ENCODE measurements around the gene ZFP1.

ZFP1 gene

DNA sequence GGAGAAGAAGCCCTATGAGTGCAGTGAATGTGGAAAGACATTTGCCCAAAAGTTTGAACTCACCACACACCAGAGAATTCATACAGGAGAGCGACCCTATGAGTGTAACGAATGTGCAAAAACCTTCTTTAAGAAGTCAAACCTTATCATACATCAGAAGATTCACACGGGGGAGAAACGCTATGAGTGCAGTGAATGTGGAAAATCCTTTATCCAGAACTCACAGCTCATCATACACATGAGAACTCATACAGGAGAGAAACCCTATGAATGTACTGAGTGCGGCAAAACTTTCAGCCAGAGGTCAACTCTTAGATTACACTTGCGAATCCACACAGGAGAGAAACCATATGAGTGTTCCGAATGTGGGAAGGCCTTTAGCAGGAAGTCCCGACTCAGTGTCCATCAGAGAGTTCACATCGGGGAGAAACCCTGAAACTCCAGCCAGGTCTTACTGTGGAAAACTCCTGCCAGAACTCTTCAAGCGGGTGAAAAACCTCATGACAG, 21.6 kb downstream of the ZFP1 start:
- Mint-ChIP-seq H3K4me1 (ENCODE audit: low read depth) (no peaks in the 10 kb centered on the region), H3K36me3 (ENCODE audit: low read depth) (peaks cover 81% of the 10 kb centered on the region), H3K4me3 (no peak overlapping the region), H3K27me3 (ENCODE audit: low read depth) (no peaks in the 10 kb centered on the region), H3K9me3 (peaks cover 84% of the 10 kb centered on the region), H3K27ac (no peak overlapping the region)

DNA sequence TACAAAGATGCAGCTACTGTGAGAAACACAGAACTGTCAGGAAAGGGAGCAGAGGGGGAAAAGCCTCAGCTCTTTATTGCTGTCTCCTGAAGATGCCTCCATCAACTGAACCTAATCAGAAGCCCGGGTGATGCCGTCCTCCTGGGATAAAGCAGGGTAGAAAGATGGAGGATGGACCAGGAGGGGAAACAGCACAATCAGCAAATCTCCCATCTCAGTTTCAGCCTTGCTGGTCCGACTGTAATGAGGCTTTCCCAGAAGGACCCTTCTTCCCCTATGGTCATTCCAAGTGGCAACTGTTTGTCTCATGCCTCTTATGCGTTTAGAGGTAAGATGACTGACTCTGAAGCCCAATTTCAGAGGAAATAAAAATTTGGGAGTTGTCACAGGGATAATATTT, 24.3 kb downstream of the ZFP1 start:
- H3K36me3 Mint-ChIP-seq (ENCODE audit: low read depth): peaks cover 56% of the 10 kb centered on the region
- H3K27me3 Mint-ChIP-seq (ENCODE audit: low read depth): no peaks in the 10 kb centered on the region
- no peaks in the 10 kb centered on the region for H3K4me1 Mint-ChIP-seq (ENCODE audit: low read depth)
- H3K27ac Mint-ChIP-seq: no peak overlapping the region
- no peak overlapping the region for H3K4me3 Mint-ChIP-seq
- H3K9me3 Mint-ChIP-seq: peaks cover 84% of the 10 kb centered on the region

GRCh38 chr16:75175074-75175473, 26.8 kb downstream of the ZFP1 start:
- H3K27me3 Mint-ChIP-seq (ENCODE audit: low read depth): peaks cover 4% of the 10 kb centered on the region
- H3K9me3 Mint-ChIP-seq: peaks cover 70% of the 10 kb centered on the region
- no peak overlapping the region for H3K27ac Mint-ChIP-seq
- H3K36me3 Mint-ChIP-seq (ENCODE audit: low read depth): peaks cover 33% of the 10 kb centered on the region
- H3K4me1 Mint-ChIP-seq (ENCODE audit: low read depth): no peaks in the 10 kb centered on the region
- H3K4me3 Mint-ChIP-seq: no peak overlapping the region

GRCh38 chr16:75176926-75177325, 28.6 kb downstream of the ZFP1 start:
- Mint-ChIP-seq H3K4me3 (no peak overlapping the region), H3K9me3 (peaks cover 55% of the 10 kb centered on the region), H3K27ac (no peak overlapping the region), H3K4me1 (ENCODE audit: low read depth) (no peaks in the 10 kb centered on the region), H3K27me3 (ENCODE audit: low read depth) (peaks cover 7% of the 10 kb centered on the region), H3K36me3 (ENCODE audit: low read depth) (peaks cover 18% of the 10 kb centered on the region)

DNA sequence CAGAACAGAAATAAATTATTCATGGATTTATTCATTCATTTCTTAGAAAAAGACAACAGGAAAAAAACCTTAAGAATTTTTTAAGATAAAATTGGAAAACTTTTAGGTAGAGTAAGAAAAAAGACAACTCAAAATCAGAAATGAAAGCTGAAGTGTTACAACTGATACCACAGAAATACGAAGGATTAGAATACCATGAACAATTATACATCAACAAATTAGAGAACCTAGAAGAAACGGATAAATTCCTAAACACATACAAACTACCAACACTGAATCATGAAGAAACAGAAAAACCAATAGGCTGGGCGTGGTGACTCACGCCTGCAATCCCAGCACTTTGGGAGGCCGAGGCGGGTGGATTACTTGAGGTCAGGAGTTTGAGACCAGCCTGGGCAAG, 30.9 kb downstream of the ZFP1 start:
- Mint-ChIP-seq H3K36me3 (ENCODE audit: low read depth) (peaks cover 3% of the 10 kb centered on the region), H3K4me3 (no peak overlapping the region), H3K27ac (no peak overlapping the region), H3K27me3 (ENCODE audit: low read depth) (peaks cover 11% of the 10 kb centered on the region), H3K9me3 (peaks cover 34% of the 10 kb centered on the region), H3K4me1 (ENCODE audit: low read depth) (no peaks in the 10 kb centered on the region)

GRCh38 chr16:75181630-75182029, 33.3 kb downstream of the ZFP1 start:
- Mint-ChIP-seq H3K4me3 (no peak overlapping the region), H3K4me1 (ENCODE audit: low read depth) (no peaks in the 10 kb centered on the region), H3K27me3 (ENCODE audit: low read depth) (peaks cover 17% of the 10 kb centered on the region), H3K9me3 (peaks cover 19% of the 10 kb centered on the region), H3K36me3 (ENCODE audit: low read depth) (peaks cover 1% of the 10 kb centered on the region), H3K27ac (no peak overlapping the region)

- no peak overlapping the region for H3K4me3 Mint-ChIP-seq
- H3K27ac Mint-ChIP-seq: no peak overlapping the region
- no peaks in the 10 kb centered on the region for H3K36me3 Mint-ChIP-seq (ENCODE audit: low read depth)
- peaks cover 14% of the 10 kb centered on the region for H3K27me3 Mint-ChIP-seq (ENCODE audit: low read depth)
- no peaks in the 10 kb centered on the region for H3K4me1 Mint-ChIP-seq (ENCODE audit: low read depth)
- H3K9me3 Mint-ChIP-seq: no peaks in the 10 kb centered on the region
These were observed 40.6 kb downstream of the ZFP1 start for GRCh38 chr16:75188832-75189477.

GRCh38 chr16:75189638-75190245, 41.4 kb downstream of the ZFP1 start:
- no peak overlapping the region for H3K4me3 Mint-ChIP-seq
- peaks cover 14% of the 10 kb centered on the region for H3K27me3 Mint-ChIP-seq (ENCODE audit: low read depth)
- no peak overlapping the region for H3K27ac Mint-ChIP-seq
- H3K9me3 Mint-ChIP-seq: no peaks in the 10 kb centered on the region
- no peaks in the 10 kb centered on the region for H3K36me3 Mint-ChIP-seq (ENCODE audit: low read depth)
- no peaks in the 10 kb centered on the region for H3K4me1 Mint-ChIP-seq (ENCODE audit: low read depth)

- Mint-ChIP-seq H3K9me3 (no peaks in the 10 kb centered on the region), H3K27ac (no peak overlapping the region), H3K4me1 (ENCODE audit: low read depth) (peaks cover 2% of the 10 kb centered on the region), H3K36me3 (ENCODE audit: low read depth) (no peaks in the 10 kb centered on the region), H3K27me3 (ENCODE audit: low read depth) (peaks cover 21% of the 10 kb centered on the region), H3K4me3 (no peak overlapping the region)
These were observed 44.4 kb downstream of the ZFP1 start for GRCh38 chr16:75192606-75193264.

- H3K36me3 Mint-ChIP-seq (ENCODE audit: low read depth): no peaks in the 10 kb centered on the region
These were observed 44.9 kb downstream of the ZFP1 start for GRCh38 chr16:75193265-75193650.

DNA sequence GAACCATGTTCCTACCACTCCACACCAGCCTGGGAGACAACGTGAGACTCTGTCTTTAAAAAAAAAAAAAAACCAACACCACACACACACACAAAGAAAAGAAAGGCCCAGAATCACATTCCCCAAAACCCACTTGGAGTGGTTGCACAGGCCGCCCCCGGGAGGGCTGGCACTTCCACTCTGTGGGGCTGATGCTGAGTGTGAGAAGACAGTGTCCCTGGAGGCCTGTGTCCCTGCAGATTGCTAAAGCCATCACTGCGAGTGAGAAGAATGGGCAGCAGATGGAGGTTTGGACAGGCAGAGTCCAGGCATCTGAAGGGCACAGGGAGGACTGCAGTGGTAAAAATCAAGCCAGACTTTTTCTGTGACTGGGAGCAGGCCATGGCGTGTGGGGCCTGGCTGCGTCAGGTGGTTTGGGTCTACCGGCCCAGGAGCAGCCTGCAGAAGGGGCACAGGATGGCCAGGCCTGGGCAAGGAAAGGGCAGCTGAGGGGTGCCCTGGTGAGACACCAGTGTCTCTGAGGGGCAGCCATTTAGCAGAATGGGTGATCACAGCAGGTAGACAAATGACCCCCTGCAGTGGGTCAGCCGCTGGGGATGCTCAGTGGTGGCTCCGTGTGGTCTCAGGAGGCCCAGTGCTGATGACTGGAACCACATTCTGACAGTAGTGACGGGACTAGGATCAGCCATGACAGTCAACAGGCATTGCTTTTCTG, 45.6 kb downstream of the ZFP1 start:
- Mint-ChIP-seq H3K36me3 (ENCODE audit: low read depth) (no peaks in the 10 kb centered on the region), H3K4me3 (no peak overlapping the region), H3K9me3 (no peaks in the 10 kb centered on the region), H3K27ac (no peak overlapping the region), H3K4me1 (ENCODE audit: low read depth) (peaks cover 2% of the 10 kb centered on the region), H3K27me3 (ENCODE audit: low read depth) (peaks cover 29% of the 10 kb centered on the region)

More at GRCh38 chr16:75193265-75193650, 44.9 kb downstream of the ZFP1 start:
- H3K27me3 Mint-ChIP-seq (ENCODE audit: low read depth): peaks cover 26% of the 10 kb centered on the region
- H3K27ac Mint-ChIP-seq: no peak overlapping the region
- H3K4me3 Mint-ChIP-seq: no peak overlapping the region
- no peaks in the 10 kb centered on the region for H3K9me3 Mint-ChIP-seq
- peaks cover 2% of the 10 kb centered on the region for H3K4me1 Mint-ChIP-seq (ENCODE audit: low read depth)

- H3K27ac Mint-ChIP-seq: no peak overlapping the region
- peaks cover 30% of the 10 kb centered on the region for H3K27me3 Mint-ChIP-seq (ENCODE audit: low read depth)
- peaks cover 4% of the 10 kb centered on the region for H3K4me1 Mint-ChIP-seq (ENCODE audit: low read depth)
- no peaks in the 10 kb centered on the region for H3K36me3 Mint-ChIP-seq (ENCODE audit: low read depth)
- no peaks in the 10 kb centered on the region for H3K9me3 Mint-ChIP-seq
- no peak overlapping the region for H3K4me3 Mint-ChIP-seq
These were observed 47.8 kb downstream of the ZFP1 start for GRCh38 chr16:75195811-75196790.

DNA sequence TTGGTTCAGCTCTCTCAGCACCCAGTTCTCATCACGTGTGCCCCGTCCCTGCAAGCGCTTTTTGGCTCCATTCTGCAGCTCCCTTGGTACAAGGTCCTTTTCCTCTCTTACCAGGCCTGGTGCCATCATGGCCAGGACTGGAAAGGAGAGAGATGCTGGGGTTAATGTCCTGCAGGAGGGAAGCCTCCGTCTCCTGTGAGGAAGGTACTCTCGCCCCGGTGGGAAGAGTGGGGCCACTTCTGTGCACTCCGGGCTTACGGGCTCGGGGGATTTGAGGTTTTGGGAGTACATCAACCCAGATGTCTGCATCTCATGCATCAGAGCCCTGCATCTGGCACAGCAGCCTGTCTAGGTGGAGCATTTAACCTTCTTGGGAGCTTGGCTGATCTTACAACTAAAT, 48.5 kb downstream of the ZFP1 start:
- peaks cover 4% of the 10 kb centered on the region for H3K4me1 Mint-ChIP-seq (ENCODE audit: low read depth)
- H3K4me3 Mint-ChIP-seq: no peak overlapping the region
- H3K27ac Mint-ChIP-seq: no peak overlapping the region
- no peaks in the 10 kb centered on the region for H3K36me3 Mint-ChIP-seq (ENCODE audit: low read depth)
- H3K9me3 Mint-ChIP-seq: no peaks in the 10 kb centered on the region
- H3K27me3 Mint-ChIP-seq (ENCODE audit: low read depth): peaks cover 30% of the 10 kb centered on the region
